K562 (cell line): ENCODE measurements around the gene CELA3B. TPM values are rescaled to one million over a fixed set of nuclear protein-coding genes. Genes with fewer than 3 reads are reported as not detected.

ENCODE experiments used
- ARNT ChIP-seq, 2 experiments: fragments of 450-650 bp; IDR thresholded peaks; 2 replicates each; pipeline ENCODE4 v1.6.1; 2016; ENCODE audit warnings: mild to moderate bottlenecking in 1 of 2
- GTF2A2 ChIP-seq: IDR thresholded peaks from 2 replicates; pipeline ENCODE4 v1.6.1; 2016; ENCODE audit warnings: mild to moderate bottlenecking, missing genetic modification characterization, missing compliant biosample characterization
- HDAC1 ChIP-seq, 2 experiments: fragments of 450-650 bp; IDR thresholded peaks; 2 replicates each; pipeline ENCODE4 v1.6.1; 2016 to 2017; ENCODE audit warnings: inconsistent platforms in 1 of 2, mild to moderate bottlenecking in 1 of 2, moderate library complexity in 1 of 2
- KDM1A ChIP-seq, 2 experiments: fragments of 450-650 bp; IDR thresholded peaks; 2 replicates each; pipeline ENCODE4 v1.6.1; 2016; ENCODE audit warnings: mild to moderate bottlenecking in 2 of 2
- KDM5B ChIP-seq: fragments of 200-600 bp; sonication (generic); IDR thresholded peaks from 2 replicates; pipeline ENCODE4 v1.6.1; 2012; ENCODE audit warnings: low read depth, mild to moderate bottlenecking, moderate library complexity, low read length, control low read depth, inconsistent platforms; ENCODE audit not compliant: insufficient replicate concordance
- MAFK ChIP-seq: IDR thresholded peaks from 2 replicates; pipeline ENCODE4 v1.6.1; 2011; ENCODE audit warnings: low read length, improper control_type of control experiment
- NFE2L1 ChIP-seq: fragments of 450-650 bp; IDR thresholded peaks from 2 replicates; pipeline ENCODE4 v1.6.1; 2016; ENCODE audit warnings: missing genetic modification characterization, low read depth, mild to moderate bottlenecking, missing compliant biosample characterization, moderate library complexity, borderline replicate concordance
- NFIX ChIP-seq: fragments of 250-450 bp; sonication (Bioruptor Pico); IDR thresholded peaks from 2 replicates; pipeline ENCODE4 v1.4.0; 2020; ENCODE audit warnings: low read depth, mild to moderate bottlenecking, moderate library complexity
- TAF9B ChIP-seq: fragments of 450-650 bp; IDR thresholded peaks from 2 replicates; pipeline ENCODE4 v1.6.1; 2018; ENCODE audit warnings: mild to moderate bottlenecking; ENCODE audit not compliant: partially characterized antibody
- ZNF121 ChIP-seq: sonication (generic); formaldehyde crosslinking; conservative IDR thresholded peaks from 2 replicates; pipeline ENCODE4 v1.8.0; 2022; ENCODE audit warnings: missing genetic modification reagents
- ZNF551 ChIP-seq: fragments of 250-450 bp; sonication (Bioruptor Pico); IDR thresholded peaks from 2 replicates; pipeline ENCODE4 v1.5.0; 2021; ENCODE audit warnings: mild to moderate bottlenecking, moderate library complexity
- ZNF699 ChIP-seq: fragments of 250-450 bp; sonication (Bioruptor Pico); IDR thresholded peaks from 2 replicates; pipeline ENCODE4 v1.8.0; 2021; ENCODE audit warnings: mild to moderate bottlenecking, moderate library complexity; ENCODE audit not compliant: insufficient replicate concordance
- polyA plus RNA-seq, 8 experiments: library from polyadenylated mRNA; depleted of rRNA in 4 of 8; stranded (reverse) in 5 of 8; unstranded in 3 of 8; fragments of >200 nt; fragmentation: Nextera tagmentation in 2 of 8; fragmentation: Illumina TruSeq in 1 of 8; extraction: Ambion mirVana in 2 of 8; extraction: Trizol in 1 of 8; gene quantifications; 2 replicates each; pipeline versions ENCODE4 v1.2.1 to v1.2.3, GENCODE V29; 2011 to 2014; ENCODE audit warnings: inconsistent platforms in 1 of 8, missing spikeins in 1 of 8
- total RNA-seq, 7 experiments: library from RNA; depleted of rRNA in 6 of 7; stranded (reverse); fragments of >200 nt in 6 of 7; fragmentation: Illumina TruSeq in 2 of 7; extraction: Trizol in 2 of 7; gene quantifications; 2 replicates each; pipeline versions ENCODE4 v1.2.1 to v1.2.3, GENCODE V29; 2011 to 2021; ENCODE audit warnings: low replicate concordance in 1 of 7
- TF ChIP-seq, protein P1 (sequence below): sonication (generic); formaldehyde crosslinking; IDR thresholded peaks from 2 replicates; pipeline ENCODE4 v1.8.0; 2023; ENCODE audit warnings: mild to moderate bottlenecking, missing genetic modification reagents

The CELA3B gene
- total and polyA plus RNA-seq, 9 of the 15 experiments (the other 6 are each of a cell fraction or from before 2014, with no cell fraction given), result 3.1 TPM; not detected in 8

- TF ChIP-seq ZNF121 (CRISPR knock-in tag) (no peak), ZNF699 (CRISPR knock-in tag) (no peak), KDM5B (peak; percentile 31), KDM1A (IDR thresholded peaks at IDR 0.05) (peak in 1 of 2 experiments; percentile 66; a peak in 3 of 4 replicates), TAF9B (no peak), GTF2A2 (no peak), NFIX (no peak), ARNT (IDR thresholded peaks at IDR 0.05) (peak in 1 of 2 experiments; percentile 33; a peak in 1 of 4 replicates), HDAC1 (IDR thresholded peaks at IDR 0.05) (peak in 1 of 2 experiments; percentile 72; a peak in 2 of 4 replicates), ZNF551 (CRISPR knock-in tag) (no peak), NFE2L1 (tag) (no peak), MAFK (peak; percentile 20; the same call in 1 of the 2 replicates)
- TF ChIP-seq, protein P1, sequence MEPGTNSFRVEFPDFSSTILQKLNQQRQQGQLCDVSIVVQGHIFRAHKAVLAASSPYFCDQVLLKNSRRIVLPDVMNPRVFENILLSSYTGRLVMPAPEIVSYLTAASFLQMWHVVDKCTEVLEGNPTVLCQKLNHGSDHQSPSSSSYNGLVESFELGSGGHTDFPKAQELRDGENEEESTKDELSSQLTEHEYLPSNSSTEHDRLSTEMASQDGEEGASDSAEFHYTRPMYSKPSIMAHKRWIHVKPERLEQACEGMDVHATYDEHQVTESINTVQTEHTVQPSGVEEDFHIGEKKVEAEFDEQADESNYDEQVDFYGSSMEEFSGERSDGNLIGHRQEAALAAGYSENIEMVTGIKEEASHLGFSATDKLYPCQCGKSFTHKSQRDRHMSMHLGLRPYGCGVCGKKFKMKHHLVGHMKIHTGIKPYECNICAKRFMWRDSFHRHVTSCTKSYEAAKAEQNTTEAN (CRISPR knock-in tag), result no peak
- TF ChIP-seq, all 486 proteins: peak for 156
Observed at GRCh38 chr1:22018583-22019559, 42.0 kb downstream of the CELA3B start (continued).
